ENCODE measurements around the gene GPANK1.

Gene GPANK1

GRCh38 chr6:31665501-31666336 is 922 bp upstream of the GPANK1 start, which contains the start of gene CSNK2B:
CSNK2B (plus strand) TSS chr6:31666080; CDS start chr6:31666832, 752 bp downstream.
- Histone ChIP-seq H3K27ac (ENCODE audit: low read length) (peak within 1 kb of the TSS; percentile 98), H3K9me3 (ENCODE audit: insufficient read depth, low read length) (peaks cover 3% of the 10 kb centered on the region; the same call in 1 of the 2 replicates), H3K4me3 (ENCODE audit: low read length) (peak within 1 kb of the TSS; percentile 100), H2AFZ (ENCODE audit: low read depth, low read length) (peak within 1 kb of the TSS; percentile 54; the same call in 1 of the 2 replicates), H3K4me2 (ENCODE audit: low read length) (peak within 1 kb of the TSS; percentile 96), H3K9ac (ENCODE audit: low read length) (peak within 1 kb of the TSS; percentile 100), H3K79me2 (ENCODE audit: low read length) (peaks cover 42% of the 10 kb centered on the region), H3K36me3 (replicated peaks; ENCODE audit: low read depth, low read length) (peaks cover 37% of the 10 kb centered on the region), H3K27me3 (ENCODE audit: low read depth, low read length) (no peaks in the 10 kb centered on the region), H4K20me1 (ENCODE audit: insufficient read depth, low read length) (no peaks in the 10 kb centered on the region), H3K4me1 (ENCODE audit: low read length) (peaks cover 29% of the 10 kb centered on the region)
- TF ChIP-seq CTCF (IDR thresholded peaks at IDR 0.05; ENCODE audit: low read depth, low read length) = no peak
- no peak for TF ChIP-seq EZH2phosphoT487 (IDR thresholded peaks at IDR 0.05; ENCODE audit: low read depth)

- TF ChIP-seq EZH2phosphoT487 (IDR thresholded peaks at IDR 0.05; ENCODE audit: low read depth) (no peak), CTCF (IDR thresholded peaks at IDR 0.05; ENCODE audit: low read depth, low read length) (no peak)
- Histone ChIP-seq H4K20me1 (ENCODE audit: insufficient read depth, low read length) (no peaks in the 10 kb centered on the region), H3K4me3 (ENCODE audit: low read length) (peak overlapping the region; percentile 100), H3K36me3 (replicated peaks; ENCODE audit: low read depth, low read length) (peaks cover 30% of the 10 kb centered on the region), H3K9ac (ENCODE audit: low read length) (peak overlapping the region; percentile 100), H3K4me1 (ENCODE audit: low read length) (peaks cover 37% of the 10 kb centered on the region), H2AFZ (ENCODE audit: low read depth, low read length) (0 out of 2 replicates have a peak overlapping the region, but pooled peaks have one; percentile 54), H3K79me2 (ENCODE audit: low read length) (peaks cover 56% of the 10 kb centered on the region), H3K4me2 (ENCODE audit: low read length) (peak overlapping the region; percentile 96), H3K27me3 (ENCODE audit: low read depth, low read length) (no peaks in the 10 kb centered on the region), H3K27ac (ENCODE audit: low read length) (peak overlapping the region; percentile 98), H3K9me3 (ENCODE audit: insufficient read depth, low read length) (peaks cover 3% of the 10 kb centered on the region; the same call in 1 of the 2 replicates)
Observed at GRCh38 chr6:31663961-31664789, 622 bp downstream of the GPANK1 start.

GRCh38 chr6:31663126-31663960 is 1.5 kb downstream of the GPANK1 start:
- H2AFZ ChIP-seq (ENCODE audit: low read depth, low read length) = no peak overlapping the region
- H3K9me3 ChIP-seq (ENCODE audit: insufficient read depth, low read length) = peaks cover 3% of the 10 kb centered on the region; the same call in 1 of the 2 replicates
- H3K4me1 ChIP-seq (ENCODE audit: low read length) = peaks cover 37% of the 10 kb centered on the region
- no peaks in the 10 kb centered on the region for H4K20me1 ChIP-seq (ENCODE audit: insufficient read depth, low read length)
- peak overlapping the region; percentile 96 for H3K4me2 ChIP-seq (ENCODE audit: low read length)
- peaks cover 24% of the 10 kb centered on the region for H3K36me3 ChIP-seq (replicated peaks; ENCODE audit: low read depth, low read length)
- H3K4me3 ChIP-seq (ENCODE audit: low read length) = no peak overlapping the region
- H3K9ac ChIP-seq (ENCODE audit: low read length) = no peak overlapping the region
- TF ChIP-seq CTCF (IDR thresholded peaks at IDR 0.05; ENCODE audit: low read depth, low read length) = no peak
- no peak for TF ChIP-seq EZH2phosphoT487 (IDR thresholded peaks at IDR 0.05; ENCODE audit: low read depth)
- H3K27me3 ChIP-seq (ENCODE audit: low read depth, low read length) = no peaks in the 10 kb centered on the region
- no peak overlapping the region for H3K27ac ChIP-seq (ENCODE audit: low read length)
- H3K79me2 ChIP-seq (ENCODE audit: low read length) = peaks cover 60% of the 10 kb centered on the region

Data from OCI-LY3 (cell line).